DMS153 (cell line): Measurements from ENCODE around the gene SPZ1.
"Not testable (repeated sequence)": the region's sequence is repeated elsewhere in the genome, so short reads cannot be mapped to it uniquely, and the experiment has no call there.

Experiments
- DNase-seq: peaks from one replicate; lab custom pipeline; 2025; lab: John Stamatoyannopoulos, UW

The SPZ1 gene

DNA sequence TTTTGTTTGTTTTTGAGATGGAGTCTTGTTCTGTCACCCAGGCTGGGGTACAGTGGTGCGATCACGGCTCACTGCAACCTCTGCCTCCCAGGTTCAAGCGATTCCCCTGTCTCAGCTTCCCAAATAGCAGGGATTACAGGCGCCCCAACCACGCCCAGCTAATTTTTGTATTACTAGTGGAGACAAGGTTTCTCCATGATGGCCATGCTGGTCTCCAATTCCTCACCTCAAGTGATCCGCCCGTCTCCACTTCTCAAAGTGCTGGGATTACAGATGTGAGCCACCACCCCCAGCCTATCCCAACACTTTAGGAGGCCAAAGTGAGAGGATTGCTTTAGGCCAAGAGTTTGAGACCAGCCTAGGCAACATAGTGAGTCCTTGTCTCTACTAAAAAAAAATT lies 19.3 kb downstream of the SPZ1 start:
- no peak for DNase-seq

DNA sequence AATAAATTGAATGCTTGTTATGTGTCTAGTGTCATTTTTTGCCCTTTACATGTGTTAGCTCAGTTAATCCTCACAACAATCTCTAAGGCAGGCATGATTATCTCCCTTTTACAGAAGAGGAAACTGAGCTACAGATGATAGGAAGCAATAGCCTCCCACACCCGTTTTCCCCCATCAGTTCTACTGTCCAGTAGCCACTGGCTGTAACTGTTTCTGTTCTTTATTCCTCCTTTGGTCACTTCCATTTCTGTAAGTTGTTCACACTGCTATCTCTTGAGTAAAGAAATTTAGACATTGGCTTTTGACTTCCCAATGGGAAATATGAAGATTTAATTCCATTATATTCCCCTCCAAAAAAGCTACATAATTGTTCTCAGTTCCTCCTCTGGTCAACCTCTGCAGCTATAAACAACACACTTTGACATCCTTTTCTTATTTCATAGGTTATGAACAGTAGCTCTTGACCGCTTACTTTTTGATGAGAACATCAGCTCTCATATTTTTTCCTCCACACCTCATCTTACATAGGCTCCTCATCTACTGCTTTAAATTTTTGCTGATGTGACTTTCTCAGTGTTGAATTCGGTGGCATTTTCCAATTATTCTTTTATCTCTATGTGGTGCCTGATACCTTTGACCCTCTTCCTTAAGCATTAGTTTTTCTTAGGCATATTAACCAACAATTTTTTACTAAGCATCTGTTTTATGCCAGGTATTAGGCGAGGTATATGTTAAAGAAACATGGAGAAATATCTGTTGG lies 21.4 kb downstream of the SPZ1 start:
- DNase-seq, result no peak

DNA sequence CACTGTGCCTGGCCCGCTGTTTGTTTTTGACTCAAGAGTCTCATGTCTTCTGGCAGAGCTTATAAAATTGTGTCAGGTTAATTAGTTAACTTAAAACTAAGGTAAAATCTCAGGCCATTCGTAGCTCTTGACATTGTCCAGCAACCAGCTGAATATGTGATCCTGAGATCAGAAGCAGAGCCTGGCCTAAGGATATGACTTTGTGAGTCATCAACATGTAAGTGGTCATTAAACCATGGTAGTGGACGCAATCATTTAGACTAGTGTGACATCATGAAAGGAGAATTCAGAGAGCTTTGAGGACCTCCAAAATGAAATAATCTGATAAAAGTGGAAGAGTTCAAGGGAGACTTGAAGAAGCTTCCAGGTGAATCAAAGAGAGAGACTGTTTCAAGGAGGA lies 23.3 kb downstream of the SPZ1 start:
- no peak for DNase-seq

DNA sequence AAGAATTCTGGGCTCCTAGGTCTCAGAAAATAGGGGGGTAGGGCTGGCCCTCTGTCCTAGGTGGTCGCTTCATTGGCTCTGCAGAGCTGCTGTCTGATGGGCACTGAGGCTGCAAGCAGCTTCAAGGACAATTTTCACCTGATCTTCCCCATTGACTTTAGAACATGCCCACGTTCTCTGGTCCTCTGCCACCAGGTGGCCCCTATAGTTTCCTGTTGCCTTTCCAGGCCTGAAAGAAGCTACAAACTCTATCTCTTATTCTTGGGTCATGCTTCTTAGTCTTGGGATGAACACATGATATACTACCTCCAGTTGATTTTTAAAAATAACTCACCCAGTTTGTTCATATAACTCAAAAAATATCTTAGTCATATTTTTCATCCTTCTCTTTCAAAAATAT lies 26.3 kb downstream of the SPZ1 start:
- no peak for DNase-seq

DNA sequence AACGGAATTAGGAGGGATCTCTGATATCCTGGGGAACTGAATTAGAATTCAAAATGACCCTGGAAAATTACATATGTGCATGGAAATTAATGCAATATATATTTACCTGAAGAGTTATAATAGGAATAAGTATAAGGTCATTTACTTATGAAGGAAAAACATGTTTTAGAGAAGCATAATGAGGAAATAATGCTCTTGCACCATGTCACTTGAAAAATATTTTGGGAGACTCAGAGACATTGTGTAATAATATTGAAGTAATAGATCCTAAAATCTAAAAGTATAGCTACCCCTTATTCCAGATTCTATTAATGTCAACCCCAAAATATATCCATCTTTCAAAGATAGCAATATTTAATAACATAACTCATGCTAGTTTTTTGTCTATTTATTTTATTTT lies 28.4 kb downstream of the SPZ1 start:
- no peak for DNase-seq

DNA sequence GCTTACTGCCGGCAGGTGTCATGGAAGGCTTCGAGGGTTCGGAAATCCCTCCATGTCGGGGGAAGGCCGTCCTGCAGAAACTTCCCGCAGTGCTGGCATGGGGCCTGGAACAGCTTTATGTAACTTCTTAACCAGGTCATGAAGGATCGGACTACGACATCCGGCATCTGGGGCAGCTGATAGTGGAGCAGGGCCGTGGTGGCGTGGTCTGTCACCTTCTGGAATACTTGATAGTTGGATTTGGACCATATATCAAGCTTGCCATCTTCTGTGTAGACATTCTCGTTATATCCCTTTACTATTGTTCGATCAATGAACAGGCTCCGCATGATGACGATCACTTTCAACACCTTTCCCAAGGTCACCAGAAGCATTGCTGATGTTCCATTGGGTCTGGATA lies 31.2 kb downstream of the SPZ1 start:
- DNase-seq, result not testable (repeated sequence)

DNA sequence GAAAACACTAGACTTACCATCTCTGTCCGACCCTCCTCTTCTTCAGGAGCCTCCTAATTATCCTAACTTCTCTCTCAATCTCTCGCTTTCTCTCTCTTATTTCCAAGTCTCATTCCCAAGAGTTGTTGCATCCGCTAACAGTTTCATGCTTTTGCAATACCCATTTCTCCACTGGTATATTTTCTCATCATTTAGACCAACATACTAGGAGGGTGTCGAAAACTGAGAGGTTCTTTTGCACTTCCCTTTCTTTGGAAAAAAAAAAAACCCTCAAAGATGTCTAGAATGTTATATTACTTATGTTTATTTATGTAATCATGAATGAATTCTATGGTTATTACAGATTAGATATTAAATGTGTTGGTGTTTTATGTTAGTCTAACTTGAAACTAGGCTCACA lies 35.9 kb downstream of the SPZ1 start:
- DNase-seq, result no peak

DNA sequence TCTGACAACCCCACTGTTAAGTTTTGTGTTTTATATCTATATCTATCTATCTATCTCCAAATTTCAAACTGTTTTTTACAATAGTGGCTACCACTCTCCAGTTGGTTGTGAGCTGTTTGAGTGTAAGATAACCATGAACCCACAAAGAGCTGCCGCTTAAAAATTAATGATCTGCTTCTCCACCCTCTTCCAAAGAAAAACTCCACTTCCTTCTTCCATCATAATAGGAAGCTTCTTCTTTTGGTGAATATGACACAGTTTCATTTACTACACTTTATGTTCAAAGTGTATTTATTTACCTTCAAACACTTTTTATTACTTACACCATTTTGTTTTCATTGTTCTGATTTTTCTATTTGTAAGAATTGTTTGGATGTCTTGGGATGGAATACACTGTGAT lies 37.9 kb downstream of the SPZ1 start:
- no peak for DNase-seq

DNA sequence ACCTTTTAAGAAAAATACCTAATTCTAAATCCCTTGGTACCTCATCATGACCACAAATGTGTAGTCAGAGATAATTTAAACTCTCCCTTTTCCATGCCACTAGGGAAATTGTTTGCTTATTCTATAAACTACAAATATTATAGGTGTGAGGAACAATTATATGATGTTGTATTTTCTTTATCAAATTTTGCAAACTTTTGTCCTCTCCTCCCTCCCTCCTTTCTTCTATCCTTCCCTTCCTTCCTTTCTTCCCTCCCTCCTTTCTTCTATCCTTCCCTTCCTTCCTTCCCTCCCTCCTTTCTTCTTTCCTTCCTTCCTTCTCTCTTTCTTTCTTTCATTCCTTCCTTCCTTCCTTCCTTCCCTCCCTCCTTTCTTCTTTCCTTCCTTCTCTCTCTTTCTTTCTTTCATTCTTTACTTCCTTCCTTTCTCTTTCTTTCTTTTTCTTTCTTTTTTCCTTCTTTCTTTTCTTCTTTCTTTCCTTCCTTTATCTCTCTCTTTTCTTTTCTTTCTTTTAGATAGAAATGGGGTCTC lies 41.2 kb downstream of the SPZ1 start:
- no peak for DNase-seq

DNA sequence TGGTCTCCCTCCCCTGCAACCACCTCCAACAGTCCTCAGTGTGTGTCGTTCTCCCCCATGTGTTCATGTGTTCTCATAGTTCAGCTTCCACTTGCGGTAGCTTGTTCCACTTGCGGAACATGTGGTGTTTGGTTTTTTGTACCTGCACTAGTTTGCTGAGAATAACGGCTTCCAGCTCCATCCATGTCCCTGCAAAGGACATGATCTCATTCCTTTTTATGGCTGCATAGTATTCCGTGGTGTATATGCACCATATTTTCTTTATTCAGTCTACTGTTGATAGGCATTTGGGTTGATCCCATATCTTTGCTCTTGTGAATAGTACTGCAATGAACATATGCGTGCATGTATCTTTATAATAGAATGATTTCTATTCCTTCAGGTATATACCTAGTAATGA lies 45.1 kb downstream of the SPZ1 start:
- no peak for DNase-seq

DNA sequence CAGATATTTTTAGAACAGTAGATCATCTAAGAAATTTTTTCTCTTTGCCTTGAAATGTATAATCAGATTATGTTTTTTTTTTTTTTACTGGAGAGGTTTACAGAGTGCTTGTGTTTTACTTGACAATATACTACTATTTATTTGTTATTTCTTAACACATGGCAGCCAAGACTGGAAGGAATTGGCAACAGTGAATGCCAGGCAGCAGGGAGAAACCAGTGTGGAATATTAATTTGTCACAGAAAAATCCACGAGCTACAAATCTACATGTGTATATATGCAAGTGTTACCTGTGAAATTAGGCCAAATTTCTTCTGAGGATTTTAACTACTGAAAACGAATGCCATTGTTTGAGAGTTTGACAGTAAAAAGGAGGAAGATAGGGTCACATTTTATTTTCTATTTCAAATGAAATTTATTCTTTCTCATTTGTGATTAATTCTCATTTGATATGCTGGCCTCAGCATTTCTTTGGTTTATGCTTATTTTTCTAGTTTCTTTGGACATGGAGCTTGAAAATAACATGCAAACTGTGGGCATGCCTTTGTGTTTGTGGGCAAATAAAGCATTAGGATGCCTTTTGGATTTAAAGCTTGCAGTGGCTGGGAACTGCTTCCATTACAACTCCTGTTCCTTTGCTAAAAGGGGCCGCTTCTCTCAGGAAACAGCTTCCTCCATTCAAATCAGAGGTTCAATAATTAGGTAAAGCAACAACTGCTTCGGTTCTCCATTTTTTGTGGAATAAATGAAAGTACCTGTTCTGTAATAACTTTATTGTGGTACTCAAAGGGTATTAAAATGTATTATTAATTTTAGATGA lies 49.1 kb downstream of the SPZ1 start:
- no peak for DNase-seq

DNA sequence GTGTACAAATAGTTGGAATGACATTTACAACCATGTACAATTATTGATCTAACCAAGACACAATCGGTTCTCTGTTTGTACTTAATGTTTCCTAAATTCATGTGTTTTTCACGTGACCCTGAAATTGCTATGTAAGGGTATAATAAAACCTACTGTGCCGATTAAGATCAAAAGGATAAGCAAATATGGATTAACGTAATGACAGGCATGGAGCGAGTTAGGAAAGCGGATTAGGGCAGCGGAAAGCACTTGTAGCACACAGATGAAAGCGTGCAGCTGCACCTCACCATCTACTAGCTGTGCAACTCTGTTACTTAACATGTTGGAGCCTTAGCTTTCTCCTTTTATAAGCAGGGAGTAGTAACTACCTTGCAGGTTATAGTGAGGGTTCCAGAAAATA lies 49.7 kb downstream of the SPZ1 start:
- DNase-seq, result no peak

DNA sequence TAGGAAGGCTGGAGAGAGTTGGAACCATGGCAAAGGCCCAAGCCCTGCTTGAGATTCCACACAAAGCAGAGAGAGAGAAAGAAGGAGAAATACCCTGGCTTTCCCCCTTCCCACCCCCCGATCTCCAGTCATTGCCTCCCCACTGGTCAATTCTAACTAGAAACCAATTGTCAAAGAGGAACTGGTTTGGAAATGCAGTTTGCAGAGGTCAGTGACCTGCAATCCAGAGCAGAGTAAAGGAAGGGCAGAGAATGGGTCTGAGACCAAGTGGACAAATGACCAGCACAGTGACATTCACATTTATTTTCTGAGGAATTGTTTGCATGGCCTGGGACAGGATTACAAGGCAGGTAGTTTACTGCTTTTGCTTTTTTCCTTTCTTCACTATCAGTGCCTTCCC lies 50.6 kb downstream of the SPZ1 start:
- DNase-seq, result no peak
